RKO (cell line): Measurements from ENCODE around the gene TNFRSF19.

Experiments used
- DNase-seq: peaks from one replicate; pipeline ENCODE4 v3.0.0-alpha.2; 2016; ENCODE audit warnings: low spot score

Gene TNFRSF19

DNA sequence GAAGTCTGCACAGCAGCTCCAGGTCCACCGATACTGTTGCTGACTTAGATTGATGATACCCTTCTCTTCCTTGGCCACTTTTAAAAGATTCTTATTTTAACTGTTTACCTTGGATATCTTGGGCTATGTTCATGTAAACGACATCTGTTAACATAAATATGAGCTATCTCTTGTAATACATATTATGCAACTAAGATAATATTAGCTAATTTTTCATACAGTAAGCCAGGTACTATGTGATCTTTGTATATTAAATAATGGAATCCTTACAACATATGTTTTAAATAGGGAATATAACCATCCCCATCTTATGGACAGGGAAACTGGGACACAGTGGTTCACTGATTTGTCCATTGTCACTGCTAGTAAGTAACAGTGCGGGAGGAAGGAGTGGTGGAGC lies 37.9 kb downstream of the TNFRSF19 start:
- no peak for DNase-seq

DNA sequence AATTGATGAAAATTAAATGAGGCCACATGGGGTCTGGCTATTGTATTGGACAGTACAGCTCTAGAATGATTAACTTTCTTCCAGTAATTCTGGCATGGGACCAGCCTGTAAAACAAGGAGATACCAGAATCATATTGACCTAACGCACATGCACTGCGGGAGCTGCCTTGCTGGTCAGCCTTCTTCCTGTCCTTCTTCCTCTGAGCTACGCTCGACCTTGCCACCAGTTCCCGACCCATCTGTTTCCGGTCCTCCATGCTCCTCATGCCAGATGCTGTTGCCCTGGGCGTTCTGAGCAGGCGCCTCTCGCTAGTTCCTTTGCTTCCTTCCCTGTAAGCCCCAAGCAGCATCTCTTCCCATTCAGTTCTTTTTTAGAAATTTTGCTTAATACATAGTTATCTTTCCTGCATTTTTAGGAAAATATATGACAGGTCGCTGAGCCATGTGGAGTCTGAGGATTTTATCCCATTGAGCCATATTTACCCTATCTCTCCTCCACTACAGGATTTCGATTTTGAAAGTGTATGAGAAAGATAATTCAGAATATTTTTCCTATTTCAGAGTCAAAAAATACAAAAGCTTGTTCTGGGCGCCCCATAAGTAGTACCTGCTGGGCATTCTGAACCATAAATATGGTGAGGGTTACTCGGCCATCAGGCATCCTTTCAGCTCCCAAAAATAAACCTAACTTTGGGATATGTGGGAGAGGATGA lies 38.6 kb downstream of the TNFRSF19 start:
- DNase-seq: no peak

DNA sequence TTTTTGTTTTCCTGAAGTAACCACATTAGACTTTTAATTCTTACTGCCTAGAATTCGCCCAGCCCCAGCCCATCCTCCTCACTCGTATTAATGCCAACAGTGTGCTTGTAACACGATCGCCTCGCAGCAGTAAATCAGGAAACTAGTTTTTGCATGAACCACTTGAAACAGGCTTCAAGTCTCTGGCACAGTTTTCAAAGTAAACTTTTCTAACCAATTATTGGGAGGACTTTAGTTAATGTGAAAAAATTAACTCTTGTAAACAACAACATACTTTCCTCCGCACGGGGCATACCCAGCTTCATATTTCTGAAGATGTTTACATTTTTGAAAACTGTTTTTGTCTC lies 39.2 kb downstream of the TNFRSF19 start:
- DNase-seq: no peak

DNA sequence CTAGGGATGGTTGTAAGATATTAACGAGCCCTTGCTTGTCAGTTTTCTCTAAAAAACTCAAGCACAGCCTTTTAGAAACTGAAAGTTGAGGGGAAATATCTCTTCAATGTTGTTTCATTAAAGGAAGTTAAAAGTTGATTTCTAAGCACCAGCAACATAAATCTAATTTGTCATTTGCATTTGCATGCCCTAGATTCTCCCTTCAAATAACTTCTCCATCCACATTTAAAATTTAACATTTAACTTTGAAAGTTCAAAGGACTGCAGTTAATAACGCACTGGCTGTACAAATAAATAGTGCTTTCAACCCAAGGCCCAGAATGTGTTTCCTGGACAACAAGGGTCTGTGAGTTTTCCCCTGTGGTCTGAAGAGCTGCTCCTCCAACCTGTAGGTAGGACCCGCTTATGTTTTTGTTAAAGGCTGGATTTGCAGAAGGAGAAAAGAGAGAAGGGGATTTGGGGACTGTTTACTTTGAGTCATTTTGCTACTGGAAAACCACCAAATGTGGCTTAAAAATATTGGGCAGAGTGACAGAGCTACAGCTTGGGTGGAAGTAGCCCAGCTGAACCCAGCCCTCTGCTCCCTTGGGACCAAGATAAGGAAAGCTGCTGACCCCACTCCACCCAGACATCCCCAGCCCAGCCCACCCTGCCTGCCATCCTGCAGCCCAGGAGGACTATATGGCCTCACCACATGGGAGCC lies 39.8 kb downstream of the TNFRSF19 start:
- no peak for DNase-seq

DNA sequence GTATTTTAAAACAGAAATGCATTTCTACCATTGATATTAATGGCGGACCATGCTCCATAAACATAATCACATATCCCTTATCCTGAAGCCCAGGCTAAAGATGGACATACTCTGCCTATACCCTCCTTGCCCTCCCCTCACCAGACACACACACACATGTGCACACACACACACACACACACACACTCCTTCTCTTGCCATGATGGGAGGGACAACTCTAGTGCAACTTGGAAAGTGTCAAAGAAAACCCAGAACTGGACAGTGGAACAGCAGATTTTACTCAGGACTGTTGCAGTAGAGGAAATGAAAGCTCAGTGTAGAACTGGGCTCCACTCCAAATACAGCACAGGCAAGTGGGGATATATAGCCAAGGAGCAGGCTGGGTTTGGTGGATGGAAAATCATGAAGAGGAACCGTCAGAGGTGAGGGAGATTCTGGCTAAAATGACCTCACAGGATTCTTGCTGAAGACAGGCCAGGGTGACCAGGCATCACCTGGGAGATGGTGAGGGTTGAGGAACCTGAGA lies 40.8 kb downstream of the TNFRSF19 start:
- DNase-seq: no peak

DNA sequence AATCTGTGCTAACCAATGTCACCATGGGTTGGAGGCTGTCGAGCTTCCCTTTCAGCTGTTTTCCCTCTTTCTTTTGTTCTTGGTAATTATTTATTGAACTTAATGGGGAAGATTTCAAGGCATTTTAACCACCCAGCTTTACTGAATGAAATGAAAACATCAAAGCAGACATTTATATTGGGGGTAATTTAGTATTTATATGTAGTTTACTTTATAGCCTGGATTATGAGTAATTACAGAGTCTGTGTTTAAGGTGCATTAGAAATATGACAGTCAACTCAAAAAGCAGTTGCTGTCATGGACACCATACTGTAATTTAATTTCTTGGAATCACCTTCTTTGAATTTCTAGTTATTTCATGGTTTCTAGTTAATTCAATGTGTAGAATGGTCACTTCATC lies 42.0 kb downstream of the TNFRSF19 start:
- DNase-seq: no peak

DNA sequence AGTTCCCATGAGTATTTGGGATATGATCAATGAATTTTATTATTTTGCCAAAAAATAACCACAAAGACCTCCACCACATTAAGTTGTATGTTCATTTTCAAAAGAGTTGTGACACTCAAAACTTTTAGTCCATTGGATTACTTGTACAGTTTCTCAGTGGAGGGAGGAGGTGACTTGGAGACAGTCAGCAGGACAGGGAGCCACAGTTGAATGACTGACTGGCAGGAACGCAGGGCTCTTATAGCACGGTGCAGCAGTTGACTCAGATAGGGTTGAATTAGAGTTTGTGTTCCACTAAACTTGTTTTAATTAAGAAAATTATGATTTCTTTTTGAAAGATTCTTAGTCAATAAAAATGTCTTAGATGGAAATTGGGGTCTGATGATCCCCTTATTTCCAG lies 42.5 kb downstream of the TNFRSF19 start:
- DNase-seq: no peak

DNA sequence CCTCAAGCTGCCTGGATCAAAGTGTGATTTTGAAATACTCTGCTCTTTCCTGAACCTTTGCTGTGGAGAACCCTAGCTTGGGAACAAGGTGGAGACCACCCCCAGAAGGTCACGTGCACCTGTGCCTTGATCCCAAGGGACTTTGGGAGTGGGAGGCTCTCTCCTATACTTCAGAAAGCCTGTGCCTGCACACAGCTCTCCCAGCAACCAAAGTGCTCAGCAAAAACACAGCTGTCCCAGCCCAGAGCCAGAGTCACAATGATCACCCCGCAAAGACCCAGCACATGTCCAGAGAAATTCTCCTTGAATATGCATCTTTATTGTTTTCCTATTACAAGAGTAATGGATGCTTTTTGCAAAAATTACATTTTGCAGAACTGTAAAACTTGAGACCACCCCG lies 43.4 kb downstream of the TNFRSF19 start:
- no peak for DNase-seq

DNA sequence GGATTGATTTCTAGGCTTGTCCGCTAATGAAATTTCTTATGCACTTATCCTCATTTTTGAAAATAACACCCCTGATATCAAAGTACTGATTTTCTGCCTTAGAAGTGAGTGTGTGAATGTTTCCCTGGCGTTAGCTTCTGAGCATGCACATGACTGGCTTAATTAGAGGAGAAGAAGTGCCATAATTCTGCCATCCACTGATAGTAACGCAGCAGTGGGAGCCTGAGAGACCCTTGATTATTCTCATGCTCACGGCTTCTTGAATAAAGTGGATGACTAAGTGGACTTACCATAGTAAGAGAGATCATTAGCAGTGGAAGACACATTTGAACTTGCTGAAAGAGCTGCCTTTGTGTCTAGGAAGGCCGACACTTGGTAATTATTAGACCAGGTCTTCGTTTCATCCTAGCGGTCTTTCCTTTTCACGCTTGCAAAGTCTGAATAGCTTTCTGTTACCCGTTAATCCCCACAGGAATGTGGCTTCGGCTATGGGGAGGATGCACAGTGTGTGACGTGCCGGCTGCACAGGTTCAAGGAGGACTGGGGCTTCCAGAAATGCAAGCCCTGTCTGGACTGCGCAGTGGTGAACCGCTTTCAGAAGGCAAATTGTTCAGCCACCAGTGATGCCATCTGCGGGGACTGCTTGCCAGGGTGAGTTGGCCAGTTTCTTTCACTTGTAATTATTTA lies 45.3 kb downstream of the TNFRSF19 start:
- DNase-seq: no peak

DNA sequence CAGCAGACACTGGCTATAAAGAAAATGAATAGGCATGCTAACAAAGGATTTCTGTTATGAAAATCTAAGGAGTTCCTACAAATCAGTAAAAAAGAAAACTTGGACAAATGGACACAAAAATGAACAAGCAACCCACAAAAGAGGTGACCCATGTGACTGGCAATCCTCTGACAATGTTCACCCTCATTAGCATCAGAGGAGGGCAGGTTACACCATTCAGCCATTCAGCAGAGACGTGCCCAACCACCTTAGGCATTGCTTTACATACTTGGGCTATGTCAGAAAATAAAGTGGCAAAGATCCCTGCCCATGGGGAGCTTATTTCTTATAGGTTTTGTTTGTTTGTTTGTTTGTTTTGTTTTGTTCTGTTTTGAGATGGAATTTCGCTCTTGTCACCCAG lies 46.0 kb downstream of the TNFRSF19 start:
- DNase-seq: no peak

DNA sequence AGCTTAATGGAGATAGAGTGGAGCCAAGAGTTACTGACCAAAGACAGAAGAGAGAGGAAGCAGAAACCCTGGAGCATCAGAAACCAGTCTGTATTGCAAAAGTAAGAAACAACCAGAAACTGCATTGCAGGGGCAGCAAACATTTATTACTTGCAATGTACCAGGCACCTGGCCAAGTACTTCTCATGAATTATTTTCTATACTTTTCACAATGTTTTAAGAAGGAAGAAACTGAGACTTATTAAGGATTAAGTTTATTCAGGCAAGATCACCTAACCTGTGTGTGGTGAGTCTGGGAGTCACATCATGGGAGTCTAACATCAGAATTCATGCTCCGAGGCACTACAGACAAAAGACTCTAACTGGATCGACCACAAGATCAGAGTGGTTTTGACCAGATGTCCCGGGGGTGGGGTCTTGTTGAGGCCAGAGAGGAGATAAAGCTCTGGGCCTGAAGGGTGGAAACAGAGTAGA lies 47.4 kb downstream of the TNFRSF19 start:
- no peak for DNase-seq

DNA sequence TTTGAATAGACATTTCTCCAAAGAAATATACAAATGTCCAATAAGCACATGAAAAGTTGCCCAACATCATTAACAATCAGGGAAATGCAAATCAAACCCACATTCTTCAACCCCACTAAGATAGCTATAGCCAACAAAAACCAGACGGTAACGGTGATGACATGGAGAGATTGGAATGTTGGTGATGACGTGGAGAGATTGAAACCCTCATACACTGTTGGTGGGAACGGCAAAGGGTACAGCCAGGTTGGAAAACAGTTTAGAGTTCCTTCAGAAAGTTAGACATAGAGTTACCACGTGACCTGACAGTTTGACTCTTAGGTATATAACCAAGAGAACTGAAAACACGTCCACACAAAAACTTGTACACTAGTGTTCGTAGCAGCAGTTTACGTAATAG lies 48.1 kb downstream of the TNFRSF19 start:
- DNase-seq: peak; percentile 14

DNA sequence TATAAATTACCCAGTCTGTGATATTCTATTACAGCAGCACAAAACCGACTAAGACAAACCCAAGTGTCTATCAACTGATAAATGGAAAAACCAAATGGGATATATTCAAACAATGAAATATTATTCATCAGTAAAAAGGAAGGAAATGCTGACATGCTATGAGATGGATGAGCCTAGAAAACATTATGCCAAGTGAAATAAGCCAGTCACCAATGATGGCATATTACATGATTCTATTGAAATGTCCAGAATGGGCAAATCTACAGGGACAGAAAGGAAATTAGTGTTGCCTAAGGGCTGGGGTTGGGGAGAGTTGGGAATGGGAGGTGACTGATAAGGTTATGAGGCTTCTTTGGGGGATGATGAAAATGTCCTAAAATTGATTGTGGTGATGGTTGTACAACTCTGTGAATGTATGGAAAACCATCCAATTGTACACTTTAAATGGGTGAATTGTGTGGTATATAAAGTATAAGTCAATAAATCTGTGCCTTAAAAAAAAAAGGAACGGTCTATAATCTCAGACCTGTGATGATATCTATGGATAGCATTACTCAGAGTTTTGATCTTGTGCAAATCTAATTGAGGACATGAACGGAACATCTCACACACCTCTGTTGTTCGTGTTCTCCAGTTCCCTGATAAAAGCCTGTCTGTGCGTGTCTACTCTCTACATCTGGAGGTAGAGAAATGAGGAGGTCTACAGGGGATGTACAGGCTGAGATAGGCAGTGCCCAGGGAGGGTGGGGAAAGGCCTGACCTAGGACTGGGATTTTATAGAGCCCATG lies 49.0 kb downstream of the TNFRSF19 start:
- no peak for DNase-seq

DNA sequence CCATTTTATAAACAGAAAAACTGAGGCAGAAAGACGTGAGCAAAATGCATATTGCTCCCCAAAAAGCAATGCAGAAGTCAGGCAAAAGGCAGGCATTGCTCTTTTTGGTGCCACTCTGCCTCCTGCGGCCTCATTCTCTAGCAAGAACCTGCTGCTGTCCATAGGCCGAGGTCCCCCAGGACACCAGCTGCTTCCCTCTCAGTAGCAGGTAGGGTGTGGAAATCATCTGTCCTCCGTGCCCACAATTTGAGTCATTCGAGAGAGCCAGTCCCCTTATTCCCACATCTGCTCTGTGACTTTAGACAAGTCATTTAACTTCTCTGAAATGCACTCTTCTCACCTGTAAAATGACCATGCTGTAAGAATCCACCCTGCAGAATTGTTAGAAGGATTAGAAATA lies 50.0 kb downstream of the TNFRSF19 start:
- no peak for DNase-seq

DNA sequence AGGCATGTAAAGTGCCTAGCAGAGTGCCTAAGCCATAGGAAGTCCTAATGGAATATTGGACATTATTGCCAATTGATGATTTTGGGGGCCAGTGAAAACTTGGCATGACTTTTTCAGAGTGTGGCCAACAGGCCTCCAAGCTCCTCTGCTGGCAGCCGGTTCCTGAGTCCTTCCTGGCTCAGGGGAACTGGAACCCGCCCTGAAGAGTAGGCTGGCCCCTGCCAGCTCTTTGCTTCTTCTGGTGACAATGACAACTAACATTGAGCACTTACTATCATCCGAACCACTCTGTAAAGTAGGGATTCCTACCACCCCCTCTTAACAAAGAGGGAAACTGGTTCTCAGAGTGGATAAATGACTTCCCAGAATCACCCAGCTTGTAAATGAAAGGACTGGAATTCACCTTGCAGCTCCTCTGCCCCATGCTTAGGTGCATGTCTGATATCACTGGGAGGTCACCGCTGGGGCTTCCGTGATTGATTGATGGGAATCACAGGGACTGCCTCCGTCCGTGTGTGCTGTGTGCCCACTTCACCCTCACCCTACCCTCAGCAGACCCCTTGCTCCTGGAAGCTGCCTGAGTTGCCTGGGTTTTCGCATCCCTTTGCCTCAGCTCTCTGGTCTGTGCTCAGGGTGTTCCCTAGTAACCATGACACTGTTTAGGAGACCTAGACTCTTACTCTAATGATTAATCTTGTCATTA lies 50.6 kb downstream of the TNFRSF19 start:
- DNase-seq: no peak

DNA sequence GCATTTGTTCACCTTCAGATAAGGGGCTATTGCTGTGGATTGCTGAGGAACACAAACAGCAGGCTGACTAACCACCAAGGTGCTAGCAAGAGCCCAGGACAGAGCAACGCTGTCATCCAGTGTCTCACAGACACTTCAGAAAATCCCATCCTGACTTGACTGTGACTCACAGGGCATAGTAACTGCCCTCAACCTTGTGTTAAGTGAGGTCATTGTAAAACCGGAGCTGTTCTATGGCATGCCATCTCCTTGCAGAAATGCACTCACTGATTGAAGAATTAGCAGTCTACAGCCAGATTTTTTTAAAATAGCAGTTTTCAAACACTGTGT lies 51.1 kb downstream of the TNFRSF19 start:
- peak; percentile 80 for DNase-seq

DNA sequence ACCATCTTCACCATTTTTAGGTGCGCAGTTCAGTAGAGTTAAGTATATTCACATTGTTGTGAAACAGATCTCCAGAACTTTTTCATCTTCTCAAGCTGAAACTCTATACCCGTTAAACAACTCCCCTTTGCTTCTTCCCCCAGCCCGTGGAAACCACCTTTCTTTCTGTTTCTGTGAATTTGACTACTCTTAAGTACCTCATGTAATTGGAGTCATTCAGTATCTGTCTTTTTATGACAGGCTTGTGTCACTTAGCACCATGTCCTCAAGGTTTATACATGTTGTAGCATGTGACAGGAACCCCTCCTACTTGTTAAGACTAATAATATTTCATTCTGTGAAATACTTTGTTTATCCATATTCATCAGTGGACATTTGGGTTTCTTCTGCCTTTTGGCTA lies 52.8 kb downstream of the TNFRSF19 start:
- DNase-seq: no peak

DNA sequence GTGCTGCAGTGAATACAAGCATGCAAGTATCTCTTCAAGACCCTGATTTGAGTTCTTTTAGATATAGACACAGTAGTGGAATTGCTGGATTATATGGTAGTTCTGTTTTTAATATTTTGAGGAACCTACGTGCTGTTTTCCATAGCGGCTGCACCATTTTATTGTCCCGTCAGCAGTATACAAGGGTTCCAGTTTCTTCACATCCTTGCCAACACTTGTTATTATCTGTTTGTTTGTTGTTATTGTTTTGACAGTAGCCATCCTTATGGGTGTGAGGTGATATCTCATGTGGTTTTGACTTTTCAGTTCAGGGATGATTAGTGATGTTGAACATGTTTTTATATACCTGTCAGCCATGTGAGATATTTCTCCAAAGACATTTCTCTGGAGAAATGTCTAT lies 53.2 kb downstream of the TNFRSF19 start:
- no peak for DNase-seq

DNA sequence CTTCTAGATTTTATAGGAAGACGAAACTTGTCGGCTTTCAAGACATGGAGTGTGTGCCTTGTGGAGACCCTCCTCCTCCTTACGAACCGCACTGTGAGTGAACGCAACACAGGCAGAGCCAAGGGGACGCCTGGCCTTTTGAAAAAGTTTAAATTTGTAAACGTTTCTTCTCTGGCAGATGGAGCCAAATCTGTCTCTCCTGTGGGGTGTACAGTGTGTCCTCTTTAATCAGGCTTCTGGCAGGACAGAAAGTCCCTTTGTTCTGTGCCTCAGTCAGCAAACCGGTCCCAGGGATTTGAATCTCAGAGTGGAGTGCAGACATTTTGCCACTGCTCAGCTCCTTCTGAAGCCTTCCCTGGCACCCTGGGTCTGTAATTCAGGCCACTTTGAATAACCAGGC lies 56.5 kb downstream of the TNFRSF19 start:
- DNase-seq: no peak

DNA sequence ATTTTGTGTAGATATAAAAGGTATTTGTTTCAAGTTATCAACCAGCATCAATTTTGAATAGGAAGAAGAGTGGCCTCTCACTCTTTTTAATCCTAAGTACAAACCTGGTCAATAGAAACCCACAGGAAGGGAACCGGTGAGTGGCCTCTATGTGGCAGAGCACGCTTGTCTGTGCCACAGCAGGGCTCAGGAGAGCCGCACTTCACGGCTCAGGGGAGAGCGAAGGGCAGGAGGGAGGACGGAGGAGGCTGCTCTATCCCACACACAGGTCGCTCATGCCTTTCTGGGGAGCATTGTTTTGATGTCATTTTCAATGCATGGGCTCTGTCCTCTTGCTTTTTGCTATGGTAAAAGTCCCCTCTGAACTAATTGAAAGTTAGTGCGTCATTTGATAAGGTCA lies 57.2 kb downstream of the TNFRSF19 start:
- no peak for DNase-seq

DNA sequence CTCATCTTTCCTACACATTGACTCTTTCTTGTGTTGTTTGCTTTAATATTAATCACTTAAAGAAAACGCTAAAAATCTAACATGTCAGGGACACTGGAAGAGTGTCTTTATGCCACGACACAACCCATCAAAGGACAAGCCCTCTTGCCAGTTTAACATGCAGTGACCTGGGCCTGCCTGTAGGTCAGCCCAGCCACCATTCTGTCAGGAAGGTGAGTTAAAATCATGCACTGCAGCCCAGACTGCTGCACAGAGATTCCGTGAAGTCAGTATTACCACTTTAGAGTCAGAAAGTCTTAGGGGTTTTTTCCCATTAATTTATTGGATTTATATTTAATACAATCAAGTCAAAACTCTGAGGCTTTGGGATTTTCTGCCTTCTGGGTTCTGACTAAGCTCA lies 58.0 kb downstream of the TNFRSF19 start:
- no peak for DNase-seq
